Heart right ventricle (tissue), 16 donors: ENCODE data around the gene HTR7. TPM values are rescaled to one million over a fixed set of nuclear protein-coding genes. Genes with fewer than 3 reads are reported as not detected.
"Not testable (repeated sequence)": the region's sequence is repeated elsewhere in the genome, so short reads cannot be mapped to it uniquely, and the experiment has no call there.

ENCODE experiments used
- ATAC-seq, 8 donors: fragments of 200-7000 bp; cut with Tn5 transposase; one replicate each; pipeline ENCODE4 v1.9.1; 2020; ENCODE audit warnings: mild to moderate bottlenecking in 8 of 8, moderate library complexity in 8 of 8, moderate number of reproducible peaks in 1 of 8
- DNase-seq, 2 donors: peaks; one replicate each; pipeline ENCODE4 v3.0.0-alpha.2; 2020
- H3K27ac ChIP-seq, 10 donors: fragments of 200-600 bp; sonication (generic) in 2 of 10; one replicate each; pipeline versions ENCODE4 v1.5.0 to v1.8.0; 2020 to 2022; ENCODE audit warnings: mild to moderate bottlenecking in 3 of 10
- H3K27me3 ChIP-seq, 7 donors: fragments of 200-600 bp; one replicate each; pipeline ENCODE4 v1.8.0; 2021 to 2022; ENCODE audit warnings: mild to moderate bottlenecking in 2 of 7
- H3K36me3 ChIP-seq, 9 donors: fragments of 200-600 bp; sonication (generic) in 1 of 9; one replicate each; pipeline versions ENCODE4 v1.5.0 to v1.8.0; 2020 to 2022; ENCODE audit warnings: mild to moderate bottlenecking in 2 of 9
- H3K4me1 ChIP-seq, 9 donors: fragments of 200-600 bp; sonication (generic) in 1 of 9; one replicate each; pipeline versions ENCODE4 v1.5.0 to v1.8.0; 2020 to 2022; ENCODE audit warnings: mild to moderate bottlenecking in 4 of 9
- H3K4me3 ChIP-seq, 10 donors: fragments of 200-600 bp; sonication (generic) in 2 of 10; one replicate each; pipeline versions ENCODE4 v1.5.0 to v1.8.0; 2020 to 2022; ENCODE audit warnings: mild to moderate bottlenecking in 7 of 10, moderate library complexity in 2 of 10
- H3K9me3 ChIP-seq, 11 donors: fragments of 200-600 bp in 10 of 11; sonication (generic) in 2 of 11; one replicate each; pipeline versions ENCODE4 v1.5.0 to v1.8.0; 2013 to 2022; ENCODE audit warnings: mild to moderate bottlenecking in 2 of 11, control low read depth in 1 of 11, moderate library complexity in 1 of 11
- WGBS, 2 donors: extraction: QIAGEN DNeasy Blood & Tissue Kit; methylation state at CpG; one replicate each; pipeline ENCODE4 v1.1.7; 2013; ENCODE audit warnings: inconsistent platforms in 1 of 2; 5-methylcytosine and 5-hydroxymethylcytosine counted together
- intact Hi-C, 10 donors: fragments of 100-400 bp; cut with DNase I; formaldehyde crosslinking; loops; one replicate each; pipeline versions ENCODE4 v1.11.1 to v1.14.2; 2022
- polyA plus RNA-seq, 2 donors: library from polyadenylated mRNA; stranded (reverse); fragments of 200-250 nt; gene quantifications; one replicate each; pipeline ENCODE4 v1.2.3, GENCODE V29; 2013
- total RNA-seq, 10 donors: library from RNA; stranded (reverse); fragmentation: NEBNext Ultra II Directional in 3 of 10; extraction: Animal tissue kit (Norgen Biotek cat#: 25700) in 3 of 10; gene quantifications; one replicate each; pipeline versions ENCODE4 v1.2.1 to v1.2.4, GENCODE V29; 2021 to 2023
- TF ChIP-seq, protein P1 (sequence below), 9 donors: fragments of 200-600 bp; sonication (generic) in 2 of 9; IDR thresholded peaks; one replicate each; pipeline versions ENCODE4 v1.5.0 to v1.8.0; 2021 to 2022; ENCODE audit warnings: antibody characterized with exemption in 9 of 9, mild to moderate bottlenecking in 5 of 9, moderate library complexity in 1 of 9
- donor health status: Arrhythmogenic right ventricular cardiomyopathy.
- donor health status: ischemic (EF 13 %, LVEDD 7.1; RV severe dilation, severe dysfunction).
- donor health status: healthy with polysubstance abuse.
- donor health status: DM: no; HTN: yes; CAD: no.
- donor health status: DM: no; HTN: no; CAD: no.
- donor health status: ischemic (EF 25% LVEDD 6.9; RV normal size, moderate dysfunction).
- donor health status: ischemic (EF 25% LVEDD 5.7; RV mildly dilated, moderate dysfunction).
- donor health status: healthy.
- donor health status: DM: yes; HTN: yes; CAD: no.
- donor health status: Ischemic cardiomyopathy.
- donor health status: ischemic (EF 35%, LVEDD 5.7; RV mildly dilated, moderate dysfunction).
- donor health status: nonischemic (EF 11% LVEDD 7.7; RV severe dilation, severe dysfunction).
- donor health status: DM: yes; HTN: yes; CAD: no.
- donor health status: PGD.
- donor health status: ischemic (EF 29% LVEDD 5.4; RV normal size, mild dysfunction).
- donor health status: nonischemic (EF 23%, LVEDD 6.1; RV moderate dilation, normal function).

Gene HTR7
- total and polyA plus RNA-seq, 12 donors: 0.09 to 0.28 (median 0.15) TPM; not detected in 3

- ATAC-seq (no peak), DNase-seq (no peak)
- TF ChIP-seq, protein P1, sequence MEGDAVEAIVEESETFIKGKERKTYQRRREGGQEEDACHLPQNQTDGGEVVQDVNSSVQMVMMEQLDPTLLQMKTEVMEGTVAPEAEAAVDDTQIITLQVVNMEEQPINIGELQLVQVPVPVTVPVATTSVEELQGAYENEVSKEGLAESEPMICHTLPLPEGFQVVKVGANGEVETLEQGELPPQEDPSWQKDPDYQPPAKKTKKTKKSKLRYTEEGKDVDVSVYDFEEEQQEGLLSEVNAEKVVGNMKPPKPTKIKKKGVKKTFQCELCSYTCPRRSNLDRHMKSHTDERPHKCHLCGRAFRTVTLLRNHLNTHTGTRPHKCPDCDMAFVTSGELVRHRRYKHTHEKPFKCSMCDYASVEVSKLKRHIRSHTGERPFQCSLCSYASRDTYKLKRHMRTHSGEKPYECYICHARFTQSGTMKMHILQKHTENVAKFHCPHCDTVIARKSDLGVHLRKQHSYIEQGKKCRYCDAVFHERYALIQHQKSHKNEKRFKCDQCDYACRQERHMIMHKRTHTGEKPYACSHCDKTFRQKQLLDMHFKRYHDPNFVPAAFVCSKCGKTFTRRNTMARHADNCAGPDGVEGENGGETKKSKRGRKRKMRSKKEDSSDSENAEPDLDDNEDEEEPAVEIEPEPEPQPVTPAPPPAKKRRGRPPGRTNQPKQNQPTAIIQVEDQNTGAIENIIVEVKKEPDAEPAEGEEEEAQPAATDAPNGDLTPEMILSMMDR (IDR thresholded peaks at IDR 0.05): no peak
- intact Hi-C loops: no loop called here
- Histone ChIP-seq H3K4me1 (no peaks in the 10 kb centered on the region), H3K4me3 (no peak overlapping the region), H3K27me3 (peaks cover 0 to 2% (median 0%) of the 10 kb centered on the region in 7 donors), H3K36me3 (no peaks in the 10 kb centered on the region), H3K27ac (no peak overlapping the region), H3K9me3 (peaks cover 0 to 6% (median 0%) of the 10 kb centered on the region in 11 donors)
- 73 to 78% methylated on average over 3 of the region's 3 CpGs for WGBS, 2 donors
Observed at GRCh38 chr10:90834326-90834725, 23.5 kb downstream of the HTR7 start.

GRCh38 chr10:90832111-90832510 is 25.7 kb downstream of the HTR7 start:
- Histone ChIP-seq H3K4me3 (no peak overlapping the region), H3K27ac (no peak overlapping the region), H3K9me3 (peaks cover 0 to 12% (median 0%) of the 10 kb centered on the region in 11 donors), H3K36me3 (no peaks in the 10 kb centered on the region), H3K27me3 (peaks cover 0 to 2% (median 0%) of the 10 kb centered on the region in 7 donors), H3K4me1 (no peaks in the 10 kb centered on the region)
- TF ChIP-seq, protein P1 (IDR thresholded peaks at IDR 0.05): no peak
- WGBS, 2 donors: 90 to 94% methylated on average over 17 of the region's 17 CpGs
- DNase-seq (no peak), ATAC-seq (no peak)
- intact Hi-C loops: no loop called here

DNA sequence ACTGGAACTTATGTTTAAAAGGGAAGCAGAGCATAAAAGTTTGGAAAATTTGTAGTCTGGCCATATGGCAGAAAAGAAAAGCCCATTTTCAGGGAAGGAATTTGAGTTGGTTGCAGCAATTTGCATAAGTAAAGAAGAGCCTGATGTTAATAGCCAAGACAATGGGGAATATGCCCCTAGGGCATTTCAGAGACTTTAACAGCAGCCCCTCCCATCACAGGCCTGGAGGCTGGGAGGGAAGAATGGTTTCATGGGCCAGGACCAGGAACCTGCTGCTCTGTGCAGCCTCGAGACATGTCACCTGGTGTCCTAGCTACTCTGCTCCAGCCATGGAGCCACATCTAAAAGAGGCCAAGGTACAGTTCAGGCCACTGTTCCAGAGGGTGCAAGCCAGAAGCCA is 35.3 kb downstream of the HTR7 start:
- H3K27me3 ChIP-seq: peaks cover 0 to 10% (median 0%) of the 10 kb centered on the region in 7 donors
- peaks cover 0 to 43% (median 0%) of the 10 kb centered on the region in 11 donors for H3K9me3 ChIP-seq
- no peak for DNase-seq
- 67 to 75% methylated on average over 1 of the region's 1 CpG for WGBS, 2 donors
- H3K36me3 ChIP-seq: no peaks in the 10 kb centered on the region
- no peaks in the 10 kb centered on the region for H3K4me1 ChIP-seq
- ATAC-seq: no peak
- intact Hi-C loops: no loop called here
- no peak overlapping the region for H3K4me3 ChIP-seq
- no peak overlapping the region for H3K27ac ChIP-seq
- TF ChIP-seq, protein P1 (IDR thresholded peaks at IDR 0.05): no peak

DNA sequence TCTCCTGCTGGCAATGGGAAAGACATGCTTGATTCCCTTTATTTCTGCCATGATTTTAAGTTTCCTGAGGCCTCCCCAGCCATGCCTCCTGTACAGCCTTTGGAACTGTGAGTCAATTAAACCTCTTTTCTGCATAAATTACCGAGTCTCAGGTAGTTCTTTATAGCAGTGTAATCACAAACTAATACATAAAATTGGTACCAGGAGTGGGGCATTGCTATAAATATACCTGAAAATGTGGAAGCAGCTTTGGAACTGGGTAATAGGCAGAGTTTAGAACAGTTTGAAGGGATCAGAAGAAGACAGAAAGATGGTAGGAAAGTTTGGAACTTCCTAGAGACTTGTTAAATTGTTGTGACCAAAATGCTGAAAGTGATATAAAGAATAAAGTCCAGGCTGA is 36.0 kb downstream of the HTR7 start:
- H3K4me1 ChIP-seq, H3K36me3 ChIP-seq, ATAC-seq, DNase-seq, H3K27ac ChIP-seq, intact Hi-C loops, H3K4me3 ChIP-seq, H3K27me3 ChIP-seq: not testable (repeated sequence)
- peaks cover 0 to 36% (median 0%) of the 10 kb centered on the region in 11 donors for H3K9me3 ChIP-seq
- WGBS, 2 donors: 38 to 44% methylated on average over 1 of the region's 1 CpG

- H3K27me3 ChIP-seq: peaks cover 0 to 6% (median 0%) of the 10 kb centered on the region in 7 donors
- DNase-seq (no peak), ATAC-seq (no peak)
- TF ChIP-seq, protein P1 (IDR thresholded peaks at IDR 0.05): no peak
- intact Hi-C loops: no loop called here
- H3K4me3 ChIP-seq: no peak overlapping the region
- H3K4me1 ChIP-seq: no peaks in the 10 kb centered on the region
- no peaks in the 10 kb centered on the region for H3K36me3 ChIP-seq
- peaks cover 0 to 19% (median 0%) of the 10 kb centered on the region in 11 donors for H3K9me3 ChIP-seq
- no peak overlapping the region for H3K27ac ChIP-seq
Observed at GRCh38 chr10:90819911-90820310, 37.9 kb downstream of the HTR7 start.
